Measurements from ENCODE around the gene MSH2. TPM values are rescaled to one million over a fixed set of nuclear protein-coding genes. Genes with fewer than 3 reads are reported as not detected.

Gene MSH2
- total RNA-seq, 1 donor, result 33.4 TPM

- H3K4me3 ChIP-seq (ENCODE audit: low read depth, low read length), result no peak overlapping the region
- no peak for TF ChIP-seq CTCF (IDR thresholded peaks at IDR 0.05; ENCODE audit: insufficient read depth, low read length)
- DNase-seq (ENCODE audit: low read depth), result no peak
Measured at GRCh38 chr2:47471429-47472116, 68.6 kb downstream of the MSH2 start.

GRCh38 chr2:47479863-47480262 lies 76.9 kb downstream of the MSH2 start:
- no peak for DNase-seq (ENCODE audit: low read depth)
- H3K4me3 ChIP-seq (ENCODE audit: low read depth, low read length), result no peak overlapping the region
- TF ChIP-seq CTCF (IDR thresholded peaks at IDR 0.05; ENCODE audit: insufficient read depth, low read length), result no peak

- TF ChIP-seq CTCF (IDR thresholded peaks at IDR 0.05; ENCODE audit: insufficient read depth, low read length), result no peak
- no peak for DNase-seq (ENCODE audit: low read depth)
- no peak overlapping the region for H3K4me3 ChIP-seq (ENCODE audit: low read depth, low read length)
Measured at GRCh38 chr2:47483191-47483590, 80.2 kb downstream of the MSH2 start.

- TF ChIP-seq CTCF (IDR thresholded peaks at IDR 0.05; ENCODE audit: insufficient read depth, low read length), result no peak
- no peak overlapping the region for H3K4me3 ChIP-seq (ENCODE audit: low read depth, low read length)
- DNase-seq (ENCODE audit: low read depth), result no peak
Measured at GRCh38 chr2:47484396-47484795, 81.4 kb downstream of the MSH2 start.

- no peak for DNase-seq (ENCODE audit: low read depth)
- no peak for TF ChIP-seq CTCF (IDR thresholded peaks at IDR 0.05; ENCODE audit: insufficient read depth, low read length)
- H3K4me3 ChIP-seq (ENCODE audit: low read depth, low read length), result no peak overlapping the region
Measured at GRCh38 chr2:47485177-47485576, 82.2 kb downstream of the MSH2 start.

GRCh38 chr2:47485751-47486300 lies 82.9 kb downstream of the MSH2 start:
- no peak for TF ChIP-seq CTCF (IDR thresholded peaks at IDR 0.05; ENCODE audit: insufficient read depth, low read length)
- no peak overlapping the region for H3K4me3 ChIP-seq (ENCODE audit: low read depth, low read length)
- DNase-seq (ENCODE audit: low read depth), result no peak
